ENCODE measurements around the gene ITGAE. TPM values are rescaled to one million over a fixed set of nuclear protein-coding genes. Genes with fewer than 3 reads are reported as not detected.

ITGAE gene
- total RNA-seq, 1 experiment from 2014 or later, result 14.7 TPM

DNA sequence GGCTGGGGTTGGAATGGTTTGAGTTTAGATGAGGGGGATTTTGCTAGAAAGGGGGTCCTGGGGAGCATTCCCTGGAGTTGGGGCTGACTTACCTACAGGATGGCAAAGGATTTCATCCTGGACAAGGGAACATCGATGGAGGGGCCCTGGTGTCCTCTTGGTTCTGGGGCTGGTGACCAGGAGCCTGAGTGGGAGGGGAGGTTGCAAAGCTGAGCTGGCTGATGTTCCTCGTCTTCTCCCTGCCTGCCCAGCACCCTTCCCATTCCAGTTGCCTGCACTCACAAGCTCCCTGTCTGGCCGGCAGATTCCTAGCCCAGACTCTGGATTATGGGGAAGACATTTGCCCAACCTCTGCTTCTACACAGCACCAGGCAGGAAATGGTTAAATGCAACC lies 37.2 kb downstream of the ITGAE start:
- Mint-ChIP-seq H3K4me3 (ENCODE audit: low read depth, unreplicated experiment) (no peak overlapping the region), H3K27me3 (ENCODE audit: unreplicated experiment) (peaks cover 18% of the 10 kb centered on the region), H3K27ac (ENCODE audit: unreplicated experiment) (no peak overlapping the region), H3K4me1 (ENCODE audit: low read depth, unreplicated experiment) (no peaks in the 10 kb centered on the region), H3K9me3 (ENCODE audit: low read depth, unreplicated experiment) (no peaks in the 10 kb centered on the region), H3K36me3 (ENCODE audit: insufficient read depth, unreplicated experiment) (no peaks in the 10 kb centered on the region)
- TF ChIP-seq CTCF (IDR thresholded peaks at IDR 0.05; ENCODE audit: unreplicated experiment), result no peak
- intact Hi-C loops (cut with micrococcal nuclease; ENCODE audit: unreplicated experiment), result no loop called here
- no peak for DNase-seq
- no TSS peak for BruUV-seq (replicated peaks)
- CTCF ChIA-PET, result no interaction called here

GRCh38 chr17:3762922-3763776 lies 37.8 kb downstream of the ITGAE start:
- Mint-ChIP-seq H3K9me3 (ENCODE audit: low read depth, unreplicated experiment) (no peaks in the 10 kb centered on the region), H3K36me3 (ENCODE audit: insufficient read depth, unreplicated experiment) (no peaks in the 10 kb centered on the region), H3K4me1 (ENCODE audit: low read depth, unreplicated experiment) (no peaks in the 10 kb centered on the region), H3K4me3 (ENCODE audit: low read depth, unreplicated experiment) (no peak overlapping the region), H3K27ac (ENCODE audit: unreplicated experiment) (no peak overlapping the region), H3K27me3 (ENCODE audit: unreplicated experiment) (peaks cover 14% of the 10 kb centered on the region)
- intact Hi-C loops (cut with micrococcal nuclease; ENCODE audit: unreplicated experiment), result no loop called here
- CTCF ChIA-PET, result no interaction called here
- no peak for DNase-seq
- no peak for TF ChIP-seq CTCF (IDR thresholded peaks at IDR 0.05; ENCODE audit: unreplicated experiment)
- BruUV-seq (replicated peaks), result no TSS peak

- no peak for DNase-seq
- CTCF ChIA-PET, result interaction anchor here (0.7 kb wide), 1 partner anchor 231 kb away, joined by 6 read pairs; no protein-coding TSS in a partner anchor
- TF ChIP-seq CTCF (IDR thresholded peaks at IDR 0.05; ENCODE audit: unreplicated experiment), result no peak
- Mint-ChIP-seq H3K4me1 (ENCODE audit: low read depth, unreplicated experiment) (no peaks in the 10 kb centered on the region), H3K36me3 (ENCODE audit: insufficient read depth, unreplicated experiment) (no peaks in the 10 kb centered on the region), H3K9me3 (ENCODE audit: low read depth, unreplicated experiment) (no peaks in the 10 kb centered on the region), H3K27ac (ENCODE audit: unreplicated experiment) (no peak overlapping the region), H3K4me3 (ENCODE audit: low read depth, unreplicated experiment) (no peak overlapping the region), H3K27me3 (ENCODE audit: unreplicated experiment) (peaks cover 14% of the 10 kb centered on the region)
- intact Hi-C loops (cut with micrococcal nuclease; ENCODE audit: unreplicated experiment), result no loop called here
- no TSS peak for BruUV-seq (replicated peaks)
Measured at GRCh38 chr17:3761918-3762380, 39.0 kb downstream of the ITGAE start.

GRCh38 chr17:3761036-3761917 lies 39.7 kb downstream of the ITGAE start:
- no peaks in the 10 kb centered on the region for H3K4me1 Mint-ChIP-seq (ENCODE audit: low read depth, unreplicated experiment)
- TF ChIP-seq CTCF (IDR thresholded peaks at IDR 0.05; ENCODE audit: unreplicated experiment), result no peak
- peaks cover 13% of the 10 kb centered on the region for H3K27me3 Mint-ChIP-seq (ENCODE audit: unreplicated experiment)
- CTCF ChIA-PET, result no interaction called here
- H3K27ac Mint-ChIP-seq (ENCODE audit: unreplicated experiment), result no peak overlapping the region
- DNase-seq, result no peak
- BruUV-seq (replicated peaks), result no TSS peak
- no peak overlapping the region for H3K4me3 Mint-ChIP-seq (ENCODE audit: low read depth, unreplicated experiment)
- no peaks in the 10 kb centered on the region for H3K9me3 Mint-ChIP-seq (ENCODE audit: low read depth, unreplicated experiment)
- H3K36me3 Mint-ChIP-seq (ENCODE audit: insufficient read depth, unreplicated experiment), result no peaks in the 10 kb centered on the region
- intact Hi-C loops (cut with micrococcal nuclease; ENCODE audit: unreplicated experiment), result no loop called here
